ENCODE results near the gene PSMD12.

GRCh38 chr17:67376415-67376736, 10.0 kb upstream of the PSMD12 start:
- TF ChIP-seq POLR2AphosphoS5 (IDR thresholded peaks at IDR 0.05; ENCODE audit: borderline replicate concordance, low read depth, low read length) (no peak), EZH2 (IDR thresholded peaks at IDR 0.05) (no peak), FOXP2 (optimal IDR thresholded peaks at IDR 0.05; ENCODE audit: control extremely low read depth, extremely low read length, insufficient read depth) (no peak)

Data from SK-N-MC (cell line).